A673 (cell line): Measurements from ENCODE around the gene EHD3. TPM values are rescaled to one million over a fixed set of nuclear protein-coding genes. Genes with fewer than 3 reads are reported as not detected.

Experiments used
- BruUV-seq: library from RNA; stranded (reverse); fragments of 400-500 nt; replicated peaks from 2 replicates; lab custom pipeline; 2021; lab: Mats Ljungman, UMichigan
- CTCF ChIA-PET: fragments of 300-600 bp; sonication (Branson Sonifier 250); formaldehyde crosslinking; loops from one replicate; lab custom pipeline; 2022; ENCODE audit warnings: antibody characterized with exemption; lab: Charles Lee
- POLR2A ChIA-PET: fragments of 300-600 bp; sonication (Branson Sonifier 250); formaldehyde crosslinking; loops from one replicate; lab custom pipeline; 2022; ENCODE audit warnings: antibody characterized with exemption; ENCODE audit not compliant: low non-redundant PET; lab: Charles Lee
- DNase-seq: peaks from one replicate; pipeline ENCODE4 v3.0.0-alpha.2; 2015; ENCODE audit warnings: low spot score
- H3K27ac ChIP-seq: fragments of 200-600 bp; sonication (generic); 2 replicates; pipeline ENCODE4 v1.5.1; 2016; ENCODE audit warnings: mixed run types, low read depth, mild to moderate bottlenecking, mixed read lengths, antibody characterized with exemption, low read length; ENCODE audit not compliant: poor library complexity, severe bottlenecking
- H3K27me3 ChIP-seq: fragments of 200-600 bp; sonication (generic); replicated peaks from 2 replicates; pipeline ENCODE4 v1.6.1; 2017; ENCODE audit warnings: mixed run types, low read depth, mild to moderate bottlenecking, mixed read lengths, antibody characterized with exemption, low read length; ENCODE audit not compliant: insufficient read depth, poor library complexity
- H3K36me3 ChIP-seq: fragments of 200-600 bp; sonication (generic); 2 replicates; pipeline ENCODE4 v1.6.1; 2016; ENCODE audit warnings: mixed run types, mild to moderate bottlenecking, mixed read lengths, antibody characterized with exemption, low read length; ENCODE audit not compliant: insufficient read depth, poor library complexity, severe bottlenecking
- H3K4me1 ChIP-seq: fragments of 200-600 bp; sonication (generic); 2 replicates; pipeline ENCODE4 v1.6.1; 2017; ENCODE audit warnings: mixed run types, mild to moderate bottlenecking, mixed read lengths, antibody characterized with exemption, low read length; ENCODE audit not compliant: insufficient read depth, poor library complexity, severe bottlenecking
- H3K4me3 ChIP-seq: fragments of 200-600 bp; sonication (generic); 2 replicates; pipeline ENCODE4 v1.5.1; 2016; ENCODE audit warnings: low read depth, mixed run types, mild to moderate bottlenecking, mixed read lengths, low read length; ENCODE audit not compliant: poor library complexity, severe bottlenecking
- H3K9me3 ChIP-seq: fragments of 200-600 bp; sonication (generic); 2 replicates; pipeline ENCODE4 v1.6.1; 2016; ENCODE audit warnings: mixed run types, low read depth, mild to moderate bottlenecking, mixed read lengths, antibody characterized with exemption, low read length; ENCODE audit not compliant: poor library complexity, severe bottlenecking
- CTCF ChIP-seq: fragments of 300-800, 200-600 bp; sonication (generic); conservative IDR thresholded peaks from 2 replicates; pipeline ENCODE4 v1.5.1; 2017; ENCODE audit warnings: low read depth, mild to moderate bottlenecking, antibody characterized with exemption, low read length, moderate library complexity, mixed read lengths
- EZH2 ChIP-seq: fragments of 200-600 bp; sonication (generic); IDR thresholded peaks from 2 replicates; pipeline ENCODE4 v1.6.1; 2017; ENCODE audit warnings: borderline replicate concordance, low read depth, mild to moderate bottlenecking, mixed read lengths, antibody characterized with exemption, low read length; ENCODE audit not compliant: poor library complexity, severe bottlenecking
- intact Hi-C: fragments of 100-400 bp; cut with micrococcal nuclease; formaldehyde crosslinking; loops from one replicate; pipeline ENCODE4 v1.10.0; 2022; ENCODE audit not compliant: unreplicated experiment
- total RNA-seq: library from RNA; stranded (reverse); gene quantifications from 2 replicates; pipeline ENCODE4 v1.2.3, GENCODE V29; 2021

EHD3 gene
- total RNA-seq, 1 experiment from 2014 or later = 4.4 TPM

- H3K27ac ChIP-seq = no peak overlapping the region
- no peaks in the 10 kb centered on the region for H3K9me3 ChIP-seq
- H3K36me3 ChIP-seq = no peaks in the 10 kb centered on the region
- intact Hi-C loops = no loop called here
- ChIA-PET CTCF (no interaction called here), POLR2A (no interaction called here)
- DNase-seq = no peak
- TF ChIP-seq CTCF (no peak), EZH2 (no peak)
- no TSS peak for BruUV-seq
- H3K27me3 ChIP-seq = no peaks in the 10 kb centered on the region
- H3K4me3 ChIP-seq = no peak overlapping the region
- no peaks in the 10 kb centered on the region for H3K4me1 ChIP-seq
Observed at GRCh38 chr2:31202833-31203232, 31.1 kb upstream of the EHD3 start.

GRCh38 chr2:31203916-31204315 is 30.0 kb upstream of the EHD3 start:
- intact Hi-C loops = no loop called here
- CTCF ChIA-PET = no interaction called here
- TF ChIP-seq EZH2 (no peak), CTCF (no peak)
- BruUV-seq = no TSS peak
- Histone ChIP-seq H3K36me3 (no peaks in the 10 kb centered on the region), H3K27me3 (no peaks in the 10 kb centered on the region), H3K4me1 (no peaks in the 10 kb centered on the region), H3K9me3 (no peaks in the 10 kb centered on the region), H3K4me3 (no peak overlapping the region), H3K27ac (no peak overlapping the region)
- no peak for DNase-seq
- POLR2A ChIA-PET = no interaction called here

GRCh38 chr2:31204783-31205182 is 29.2 kb upstream of the EHD3 start:
- POLR2A ChIA-PET = no interaction called here

More at GRCh38 chr2:31204783-31205182, 29.2 kb upstream of the EHD3 start:
- Histone ChIP-seq H3K4me1 (no peaks in the 10 kb centered on the region), H3K27ac (no peak overlapping the region), H3K27me3 (no peaks in the 10 kb centered on the region), H3K4me3 (no peak overlapping the region), H3K36me3 (no peaks in the 10 kb centered on the region), H3K9me3 (no peaks in the 10 kb centered on the region)
- no peak for DNase-seq
- CTCF ChIA-PET = no interaction called here
- intact Hi-C loops = no loop called here
- no TSS peak for BruUV-seq
- TF ChIP-seq EZH2 (no peak), CTCF (no peak)
